Kidney glomerular epithelial cell (primary cell): ENCODE measurements around the gene NDUFV3.
A peak's percentile ranks its signal among the peaks of the same experiment; 100 is the strongest.
"Not testable (repeated sequence)": the region's sequence is repeated elsewhere in the genome, so short reads cannot be mapped to it uniquely, and the experiment has no call there.

Experiments used
- DNase-seq: peaks from one replicate; lab custom pipeline; 2025; lab: John Stamatoyannopoulos, UW

NDUFV3 gene

DNA sequence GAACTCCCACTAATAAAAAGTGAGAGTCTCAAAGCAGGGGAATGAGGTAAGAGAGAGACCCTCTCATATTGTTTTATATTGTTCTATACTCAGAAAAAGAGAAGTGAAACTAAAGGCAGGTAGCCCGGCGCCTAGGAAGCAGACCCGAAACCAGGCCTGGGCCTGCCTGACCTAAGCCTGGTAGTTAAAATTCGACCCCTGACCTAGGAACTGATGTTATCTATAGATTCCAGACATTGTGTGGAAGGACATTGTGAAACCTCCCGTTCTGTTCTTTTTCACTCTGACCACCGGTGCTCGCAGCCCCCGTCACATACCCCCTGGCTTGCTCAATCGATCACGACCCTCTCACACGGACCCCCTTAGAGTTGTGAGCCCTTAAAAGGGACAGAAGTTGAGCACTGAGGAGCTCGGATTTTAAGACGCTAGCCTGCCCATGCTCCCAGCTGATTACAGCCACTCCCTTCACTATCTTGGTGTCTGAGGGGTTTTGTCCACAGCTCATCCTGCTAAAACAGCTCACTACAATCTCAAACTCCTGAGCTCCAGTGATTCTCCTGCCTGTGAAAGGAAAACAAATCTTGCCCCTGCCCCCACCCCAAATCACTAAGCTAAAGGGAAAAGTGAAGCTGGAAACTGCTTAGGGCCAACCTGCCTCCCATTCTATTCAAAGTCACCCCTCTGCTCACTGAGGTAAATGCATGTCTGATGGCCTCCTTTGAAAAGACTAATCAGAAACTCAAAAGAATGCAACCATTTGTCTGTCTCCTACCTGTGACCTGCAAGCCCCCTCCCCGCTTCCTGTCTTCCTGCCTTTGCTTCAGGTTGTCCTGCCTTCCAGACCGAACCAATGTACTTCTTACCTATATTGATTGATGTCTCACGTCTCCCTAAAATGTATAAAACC is 44.2 kb downstream of the NDUFV3 start:
- not testable (repeated sequence) for DNase-seq

DNA sequence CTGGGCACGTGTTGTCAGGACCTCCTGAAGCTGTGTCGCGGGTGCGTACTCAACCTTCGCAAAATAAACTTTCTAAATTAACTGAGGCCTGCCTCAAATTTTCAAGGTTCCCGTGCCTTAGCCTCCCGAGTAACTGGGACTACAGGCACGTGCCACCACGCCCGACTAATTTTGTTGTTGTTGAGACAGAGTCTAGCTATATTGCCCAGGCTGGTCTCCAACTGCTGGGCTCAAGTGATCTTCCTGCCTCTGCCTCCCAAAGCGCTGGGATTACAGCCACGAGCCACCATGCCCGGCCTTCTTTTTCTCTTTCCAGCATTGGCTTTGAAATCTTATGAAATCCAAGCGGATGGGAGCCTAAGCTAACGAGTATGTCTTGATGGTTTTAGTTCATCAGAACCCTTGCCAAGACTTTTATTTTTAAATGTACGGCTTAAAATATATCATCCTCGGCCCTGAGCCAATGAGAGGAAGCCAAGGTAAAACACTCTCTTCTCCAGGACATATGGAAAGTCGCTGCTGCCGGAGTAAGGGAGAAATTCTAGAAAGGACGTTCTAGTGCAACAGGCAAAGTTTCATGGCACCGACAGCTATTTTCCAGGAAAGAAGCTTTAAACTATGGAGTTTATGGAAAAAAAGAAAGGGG is 45.0 kb downstream of the NDUFV3 start:
- no peak for DNase-seq

DNA sequence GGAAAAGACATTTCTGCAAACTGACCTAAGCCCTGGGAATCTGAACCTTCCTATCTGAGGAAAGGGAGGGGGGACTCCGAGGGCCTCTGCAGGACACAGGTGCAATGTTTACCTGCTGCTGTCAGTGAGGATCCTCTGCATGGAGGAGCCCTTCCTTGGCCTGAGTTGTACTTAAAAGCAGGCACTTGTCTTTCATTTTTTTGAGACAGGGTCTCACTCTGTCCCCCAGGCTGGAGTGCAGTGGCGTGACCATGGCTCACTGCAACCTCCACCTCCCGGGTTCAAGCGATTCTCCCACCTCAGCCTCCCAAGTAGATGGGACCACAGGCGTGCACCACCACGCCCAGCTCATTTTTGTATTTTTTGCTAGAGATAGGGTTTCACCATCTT is 45.5 kb downstream of the NDUFV3 start:
- not testable (repeated sequence) for DNase-seq

DNA sequence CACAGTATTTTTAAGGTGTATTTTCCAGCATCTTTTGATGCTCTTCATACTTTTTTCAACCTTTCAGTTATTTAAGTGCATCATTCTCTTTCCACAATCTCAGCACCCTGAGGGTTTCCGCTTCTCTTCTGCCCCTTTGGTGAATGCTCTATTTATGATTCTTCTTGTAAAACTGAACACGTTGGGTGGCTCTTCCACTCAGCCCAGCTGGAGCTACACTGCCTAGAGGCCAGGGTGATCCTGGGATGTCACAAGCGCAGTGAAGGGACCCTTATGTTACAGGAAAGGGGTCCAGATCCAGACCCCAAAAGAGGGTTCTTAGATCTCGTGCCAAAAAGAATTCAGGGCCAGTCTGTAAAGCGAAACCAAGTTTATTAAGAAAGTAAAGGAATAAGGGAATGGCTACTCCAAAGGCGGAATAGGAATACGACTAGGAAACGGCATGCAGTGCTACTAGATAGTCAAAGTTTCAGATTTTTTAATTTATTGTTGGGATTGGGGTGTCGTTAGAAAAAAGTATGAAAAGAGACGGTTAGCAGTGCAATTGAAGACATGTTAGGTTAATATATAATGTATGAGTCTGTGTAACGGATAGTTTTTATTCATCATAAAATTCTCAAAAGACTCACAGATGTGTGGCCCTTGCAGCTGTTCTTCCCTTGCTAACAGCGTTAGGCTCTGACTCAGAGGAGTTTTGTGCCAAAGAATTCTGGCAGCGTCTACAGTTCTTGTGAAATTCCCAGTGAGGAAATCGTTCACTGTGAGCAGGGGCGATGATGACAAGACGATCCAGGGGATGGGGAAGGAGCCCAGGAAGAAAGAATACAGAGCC is 46.7 kb downstream of the NDUFV3 start:
- peak; percentile 76 for DNase-seq

DNA sequence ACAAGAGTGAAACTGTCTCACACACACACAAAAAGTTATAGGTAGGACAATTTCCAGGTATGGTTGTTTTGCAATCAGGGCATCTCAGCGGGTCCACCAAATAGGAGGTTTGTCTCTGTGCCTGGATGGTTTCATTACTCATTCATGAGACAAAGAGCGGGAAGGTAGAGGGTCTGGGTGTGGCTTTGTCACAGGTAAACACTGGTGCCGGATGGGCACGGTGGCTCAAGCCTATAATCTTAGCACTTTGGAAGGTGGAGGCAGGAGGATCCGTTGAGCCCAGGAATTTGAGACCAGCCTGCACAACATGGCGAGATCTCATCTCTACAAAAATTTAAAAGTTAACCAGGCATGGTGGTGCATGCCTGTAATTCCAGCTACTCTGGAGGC is 48.6 kb downstream of the NDUFV3 start:
- no peak for DNase-seq

DNA sequence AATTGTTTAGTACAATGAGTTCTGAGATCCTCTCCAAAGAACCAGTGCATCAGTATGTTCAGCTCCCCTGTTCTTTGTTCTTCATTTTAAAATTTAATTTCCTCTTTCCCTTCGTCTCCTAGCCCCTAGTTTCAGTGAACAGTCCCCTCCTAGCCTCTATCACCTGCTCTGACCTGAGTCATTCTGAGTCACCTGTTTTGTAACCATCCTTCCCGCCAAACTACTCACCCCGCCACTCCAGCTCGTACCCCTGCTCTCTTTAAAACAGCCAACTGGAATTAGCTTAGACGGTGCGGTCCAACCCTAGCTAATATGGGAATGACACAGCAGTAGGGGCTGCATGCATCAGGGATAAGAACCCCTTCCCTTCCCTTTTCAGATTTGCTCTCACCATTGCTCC is 49.1 kb downstream of the NDUFV3 start:
- DNase-seq = no peak

DNA sequence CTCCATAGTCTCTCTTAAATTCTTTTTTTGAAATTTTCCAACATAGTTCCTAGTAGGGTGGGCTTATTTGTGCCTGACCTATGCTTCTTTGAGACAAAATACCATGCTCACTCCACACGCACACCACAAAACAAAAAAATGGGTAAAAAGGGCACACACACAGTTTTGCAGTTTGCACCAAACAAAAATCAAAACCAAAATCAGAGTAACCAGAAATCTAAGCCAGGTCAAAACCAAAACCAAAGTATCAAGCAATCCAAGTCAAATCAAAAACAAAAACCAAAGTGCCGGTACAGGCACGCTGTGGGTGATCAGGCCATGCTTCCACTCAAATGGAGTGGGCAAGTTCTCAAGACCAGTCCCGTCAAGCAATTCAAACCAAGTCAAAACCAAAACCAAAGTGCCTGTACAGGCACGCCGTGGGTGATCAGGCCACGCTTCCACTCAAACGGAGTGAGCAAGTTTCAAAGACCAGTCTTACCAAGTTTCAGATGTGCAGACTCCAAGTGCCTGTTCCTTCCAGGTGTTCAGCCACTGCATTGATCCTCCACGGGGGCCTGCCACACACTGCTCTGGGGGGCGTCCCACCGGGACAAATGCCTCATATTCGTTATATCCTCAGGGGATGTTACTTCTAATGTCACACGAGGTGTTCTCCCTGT is 56.1 kb downstream of the NDUFV3 start:
- not testable (repeated sequence) for DNase-seq

DNA sequence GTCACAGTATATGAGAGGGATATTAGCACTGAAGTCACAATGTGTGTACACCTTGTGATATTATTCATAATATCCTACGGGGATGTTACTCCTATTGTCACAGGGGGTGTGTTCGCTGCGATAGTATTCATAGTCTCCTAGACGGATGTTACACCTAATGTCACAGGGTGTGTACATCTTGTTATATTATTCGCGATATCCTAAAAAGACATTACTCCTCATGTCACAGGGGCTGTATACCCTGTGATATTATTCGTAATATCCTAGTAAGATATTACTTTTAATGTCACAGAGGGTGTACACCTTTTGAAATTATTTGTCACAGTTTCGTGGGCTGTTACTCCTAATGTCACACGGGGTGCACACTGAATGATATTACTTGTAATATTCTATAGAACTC is 58.1 kb downstream of the NDUFV3 start:
- not testable (repeated sequence) for DNase-seq

DNA sequence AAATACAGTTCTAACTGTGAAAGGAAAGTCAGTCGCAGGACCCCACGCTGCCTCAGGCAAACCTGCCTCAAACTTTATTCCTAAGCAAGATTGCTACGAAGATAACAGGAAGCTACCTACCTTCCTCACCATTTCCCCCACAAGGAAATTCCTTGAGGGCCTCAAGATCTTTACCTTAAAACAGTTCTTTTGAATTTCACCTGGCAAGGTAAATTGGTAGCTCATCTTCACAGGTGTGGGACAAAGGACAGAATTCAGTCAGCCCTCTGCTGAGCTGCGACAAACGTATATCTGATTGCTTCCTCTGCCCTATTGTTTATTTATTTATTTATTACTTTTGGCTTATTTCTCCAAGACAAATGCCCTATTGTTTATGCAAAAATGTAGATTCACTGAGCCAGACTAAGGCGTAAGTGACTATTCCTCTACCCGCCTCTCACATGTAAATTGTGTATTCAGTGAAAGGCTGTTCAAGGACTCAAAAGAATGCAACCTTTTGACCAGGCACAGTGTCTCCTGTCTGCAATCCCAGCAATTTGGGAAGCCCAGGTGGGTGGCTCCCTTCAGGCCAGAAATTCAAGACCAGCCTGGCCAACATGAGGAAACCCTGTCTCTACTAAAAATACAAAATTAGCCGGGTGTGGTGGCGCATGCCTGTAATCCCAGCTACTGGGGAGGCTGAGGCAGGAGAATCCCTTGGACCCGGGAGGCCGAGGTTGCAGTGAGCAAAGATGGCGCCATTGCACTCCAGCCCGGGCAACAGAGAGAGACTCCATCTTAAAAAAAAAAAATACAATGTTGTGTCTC is 63.9 kb downstream of the NDUFV3 start:
- DNase-seq = no peak

DNA sequence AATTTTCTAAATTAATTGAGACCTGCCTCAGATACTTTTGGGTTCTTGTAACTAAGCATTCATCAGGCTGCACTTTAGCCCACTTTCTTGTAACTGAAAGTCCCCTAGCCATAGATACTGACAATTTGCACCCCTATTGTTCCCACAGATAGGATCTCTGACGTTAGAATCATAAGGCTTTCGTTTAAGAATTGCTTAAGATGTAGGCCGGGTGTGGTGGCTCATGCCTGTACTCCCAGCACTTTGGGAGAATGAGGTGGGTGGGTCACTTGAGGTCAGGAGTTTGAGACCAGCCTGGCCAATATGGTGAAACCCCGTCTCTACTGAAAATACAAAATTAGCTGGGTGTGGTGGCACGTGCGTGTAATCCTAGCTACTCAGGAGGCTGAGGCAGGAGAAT is 65.0 kb downstream of the NDUFV3 start:
- DNase-seq = not testable (repeated sequence)

DNA sequence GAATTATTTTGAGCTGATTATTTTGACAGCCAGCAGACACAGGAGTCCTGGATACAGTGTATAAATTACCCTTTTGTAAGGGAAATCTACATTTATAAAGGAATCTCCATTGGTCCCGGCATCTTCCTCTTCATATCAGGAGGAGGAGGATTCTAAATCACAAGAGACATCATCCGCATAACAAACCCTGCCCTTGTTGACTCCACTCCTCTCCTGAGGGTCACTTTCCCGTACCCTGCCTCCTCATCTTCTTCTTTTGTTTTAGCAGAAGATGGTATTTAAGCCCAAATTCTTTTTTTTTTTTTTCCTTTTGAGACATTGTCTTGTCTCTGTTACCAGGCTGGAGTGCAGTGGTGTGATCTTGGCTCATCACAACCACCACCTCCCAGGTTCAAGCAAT is 66.6 kb downstream of the NDUFV3 start:
- DNase-seq = no peak

DNA sequence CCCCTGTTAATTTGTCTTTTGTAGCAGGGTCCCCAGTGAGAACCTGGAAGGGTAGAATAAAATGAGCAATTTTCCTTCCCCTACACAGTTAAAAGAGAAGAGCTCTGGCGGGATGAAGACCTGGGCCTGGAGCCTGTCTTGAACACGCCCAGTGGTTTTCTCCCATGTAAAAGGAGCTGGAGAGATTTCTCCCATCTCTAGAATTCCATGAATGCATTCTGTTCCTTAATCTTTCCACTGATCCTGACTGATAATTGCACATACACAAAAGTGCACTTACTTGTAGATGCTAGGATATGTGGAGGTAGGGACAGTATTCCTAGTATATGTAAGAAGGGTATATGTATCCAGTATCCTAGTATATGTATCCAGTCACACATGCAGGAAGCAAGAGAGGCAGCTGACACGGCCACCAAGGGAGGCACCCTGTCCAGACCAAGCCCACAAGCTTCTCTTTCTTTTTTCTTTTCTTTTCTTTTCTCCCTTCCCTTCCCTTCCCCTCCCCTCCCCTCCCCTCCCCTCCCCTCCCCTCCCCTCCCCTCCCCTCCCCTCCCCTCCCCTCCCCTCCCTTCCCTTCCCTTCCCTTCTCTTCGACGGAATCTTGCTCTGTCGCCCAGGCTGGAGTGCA is 69.4 kb downstream of the NDUFV3 start:
- DNase-seq = no peak
